HepG2 (cell line): ENCODE measurements around the gene AADAT. TPM values are rescaled to one million over a fixed set of nuclear protein-coding genes. Genes with fewer than 3 reads are reported as not detected.

Experiments used
- ARHGAP35 ChIP-seq: sonication (generic); formaldehyde crosslinking; IDR thresholded peaks from 2 replicates; pipeline ENCODE4 v1.9.0; 2022; ENCODE audit warnings: mild to moderate bottlenecking, inconsistent platforms, moderate library complexity, missing genetic modification reagents, borderline replicate concordance
- ATF1 ChIP-seq: IDR thresholded peaks from 2 replicates; pipeline ENCODE4 v1.6.1; 2016; ENCODE audit warnings: mild to moderate bottlenecking, control low read depth
- ATF7-NPFF ChIP-seq: sonication (generic); formaldehyde crosslinking; IDR thresholded peaks from 2 replicates; pipeline ENCODE4 v1.8.1; 2023; ENCODE audit warnings: mild to moderate bottlenecking, low read depth, missing genetic modification reagents, moderate library complexity
- CHD4 ChIP-seq: fragments of 200-600 bp; sonication (generic); IDR thresholded peaks from 2 replicates; pipeline ENCODE4 v1.7.0; 2017; ENCODE audit warnings: mild to moderate bottlenecking, low read length, borderline replicate concordance
- CREM ChIP-seq, 2 experiments: sonication (generic) in 1 of 2; formaldehyde crosslinking in 1 of 2; IDR thresholded peaks; 2 replicates each; pipeline versions ENCODE4 v1.4.0 to v1.6.1; 2016 to 2020; ENCODE audit warnings: antibody characterized with exemption in 1 of 2, mild to moderate bottlenecking in 1 of 2, missing genetic modification reagents in 1 of 2
- CSRNP1 ChIP-seq: sonication (generic); formaldehyde crosslinking; IDR thresholded peaks from 2 replicates; pipeline ENCODE4 v1.8.1; 2023; ENCODE audit warnings: mild to moderate bottlenecking, missing genetic modification reagents
- DMAP1 ChIP-seq: IDR thresholded peaks from 2 replicates; pipeline ENCODE4 v1.6.1; 2016
- HINFP ChIP-seq: sonication (generic); formaldehyde crosslinking; IDR thresholded peaks from 2 replicates; pipeline ENCODE4 v1.4.0; 2020; ENCODE audit warnings: low read depth, mild to moderate bottlenecking, missing genetic modification reagents
- HNRNPH1 ChIP-seq: fragments of 200-400 bp; formaldehyde crosslinking; optimal IDR thresholded peaks from 2 replicates; pipeline ENCODE3; 2017; ENCODE audit warnings: mild to moderate bottlenecking, low read depth, low read length
- MYC ChIP-seq: sonication (generic); formaldehyde crosslinking; IDR thresholded peaks from 2 replicates; pipeline ENCODE4 v1.9.0; 2021; ENCODE audit warnings: missing genetic modification reagents, borderline replicate concordance
- NFATC3 ChIP-seq: sonication (generic); formaldehyde crosslinking; IDR thresholded peaks from 2 replicates; pipeline ENCODE4 v1.5.1; 2020; ENCODE audit warnings: mild to moderate bottlenecking, missing genetic modification reagents
- NONO ChIP-seq, 2 experiments: fragments of 450-650 bp in 1 of 2; sonication (generic) in 1 of 2; formaldehyde crosslinking in 1 of 2; IDR thresholded peaks in 1 of 2; conservative IDR thresholded peaks in 1 of 2; 2 replicates each; pipeline versions ENCODE4 v1.6.1 to v1.8.0; 2017 to 2022; ENCODE audit warnings: mild to moderate bottlenecking in 1 of 2, missing genetic modification reagents in 1 of 2, moderate library complexity in 1 of 2
- NR1H2 ChIP-seq: sonication (generic); formaldehyde crosslinking; IDR thresholded peaks from 2 replicates; pipeline ENCODE4 v1.8.1; 2022; ENCODE audit warnings: low read depth, missing genetic modification reagents, borderline replicate concordance
- SALL1 ChIP-seq: sonication (generic); formaldehyde crosslinking; IDR thresholded peaks from 2 replicates; pipeline ENCODE4 v1.8.0; 2022; ENCODE audit warnings: mild to moderate bottlenecking, missing genetic modification reagents
- SKI ChIP-seq: fragments of 450-650 bp; IDR thresholded peaks from one replicate; pipeline ENCODE4 v1.6.1; 2018; ENCODE audit warnings: mild to moderate bottlenecking; ENCODE audit not compliant: partially characterized antibody
- ZEB1 ChIP-seq: IDR thresholded peaks from 2 replicates; pipeline ENCODE4 v1.6.1; 2012; ENCODE audit warnings: mild to moderate bottlenecking, low read depth, inconsistent platforms; ENCODE audit not compliant: insufficient replicate concordance
- ZFAT ChIP-seq: sonication (generic); formaldehyde crosslinking; conservative IDR thresholded peaks from 2 replicates; pipeline ENCODE4 v1.8.1; 2023; ENCODE audit warnings: missing genetic modification reagents, inconsistent platforms
- ZFP36L2 ChIP-seq: sonication (generic); formaldehyde crosslinking; IDR thresholded peaks from 2 replicates; pipeline ENCODE4 v1.4.0; 2020; ENCODE audit warnings: missing genetic modification reagents
- ZNF121 ChIP-seq: sonication (generic); formaldehyde crosslinking; IDR thresholded peaks from 2 replicates; pipeline ENCODE4 v1.5.0; 2020; ENCODE audit warnings: mild to moderate bottlenecking, missing genetic modification reagents
- ZNF431 ChIP-seq: sonication (generic); formaldehyde crosslinking; IDR thresholded peaks from 2 replicates; pipeline ENCODE4 v1.9.0; 2022; ENCODE audit warnings: missing genetic modification reagents, low read depth, mild to moderate bottlenecking, borderline replicate concordance
- ZNF549 ChIP-seq: sonication (generic); formaldehyde crosslinking; IDR thresholded peaks from 2 replicates; pipeline ENCODE4 v1.5.0; 2020; ENCODE audit warnings: missing genetic modification reagents
- ZNF562 ChIP-seq: sonication (generic); formaldehyde crosslinking; IDR thresholded peaks from 2 replicates; pipeline ENCODE4 v1.8.0; 2022; ENCODE audit warnings: missing genetic modification reagents, borderline replicate concordance
- ZNF660 ChIP-seq: sonication (generic); formaldehyde crosslinking; IDR thresholded peaks from 2 replicates; pipeline ENCODE4 v1.5.1; 2020; ENCODE audit warnings: mild to moderate bottlenecking, low read depth, missing genetic modification reagents, borderline replicate concordance
- ZNF713 ChIP-seq: sonication (generic); formaldehyde crosslinking; IDR thresholded peaks from 2 replicates; pipeline ENCODE4 v1.4.0; 2020; ENCODE audit warnings: mild to moderate bottlenecking, missing genetic modification reagents
- ZNF879 ChIP-seq: sonication (generic); formaldehyde crosslinking; IDR thresholded peaks from 2 replicates; pipeline ENCODE4 v1.8.1; 2023; ENCODE audit warnings: missing genetic modification reagents
- ZNF883 ChIP-seq: sonication (generic); formaldehyde crosslinking; IDR thresholded peaks from 2 replicates; pipeline ENCODE4 v1.5.1; 2020; ENCODE audit warnings: mild to moderate bottlenecking, missing genetic modification reagents; ENCODE audit errors: not compliant biosample characterization
- polyA plus RNA-seq, 8 experiments: library from polyadenylated mRNA; depleted of rRNA in 3 of 8; stranded (reverse) in 7 of 8; unstranded in 1 of 8; fragments of >200 nt; fragmentation: Illumina TruSeq in 4 of 8; extraction: Trizol in 4 of 8; gene quantifications; 2 replicates each; pipeline versions ENCODE4 v1.2.1 to v1.2.3, GENCODE V29; 2011 to 2016; ENCODE audit warnings: low read depth in 4 of 8, missing spikeins in 1 of 8, mixed read lengths in 1 of 8; ENCODE audit not compliant: insufficient read depth in 1 of 8
- total RNA-seq, 5 experiments: library from RNA; depleted of rRNA; stranded (reverse); fragments of >200 nt; fragmentation: Illumina TruSeq; extraction: Trizol; gene quantifications; 2 replicates each; pipeline ENCODE4 v1.2.3, GENCODE V29; 2016; ENCODE audit warnings: low read depth in 1 of 5

AADAT gene
- total and polyA plus RNA-seq, 2 of the 13 experiments (the other 11 are each of a cell fraction or from before 2014, with no cell fraction given) = 6.1 to 9.1 TPM

DNA sequence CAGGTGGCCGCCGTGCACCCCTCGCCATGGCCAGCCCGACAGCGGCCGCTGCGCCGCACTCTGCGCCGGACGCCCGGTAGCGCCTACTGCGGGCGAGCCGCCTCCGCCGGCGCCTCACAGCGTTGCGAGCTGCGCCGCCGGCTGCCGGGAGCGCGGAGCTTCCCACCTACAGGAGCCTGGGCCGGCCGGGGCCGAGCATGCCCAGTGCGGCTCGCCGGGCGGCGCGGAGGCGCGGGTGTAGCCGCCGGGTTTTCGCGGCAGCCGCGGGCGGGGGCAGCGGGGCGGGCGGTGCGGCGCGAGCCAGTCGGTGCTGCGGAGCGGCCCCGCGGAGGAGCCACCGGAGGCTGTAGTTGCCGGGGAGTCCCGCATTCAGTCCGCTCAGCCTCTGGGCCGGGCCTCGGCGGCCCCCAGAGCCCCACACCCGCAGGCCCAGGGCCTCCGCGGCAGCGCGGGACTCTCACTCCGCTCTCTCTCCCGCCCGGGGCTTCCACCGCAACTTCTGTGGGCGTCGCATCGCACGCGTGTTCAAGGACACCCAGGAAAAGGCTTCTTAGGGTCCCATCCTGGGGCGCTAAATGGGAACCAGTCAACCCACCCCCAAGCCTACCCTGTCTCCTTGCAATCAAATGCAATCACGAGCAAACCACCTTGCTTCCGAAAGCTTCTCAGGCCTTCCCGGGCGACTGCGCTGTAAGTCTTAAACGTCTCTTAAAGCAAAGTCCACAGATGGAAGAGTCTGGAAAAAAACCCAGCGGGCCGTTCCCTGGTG is 63.3 kb downstream of the AADAT start, which contains the start of gene MFAP3L (continued):
- TF ChIP-seq HINFP (CRISPR knock-in tag) (no peak), ZNF431 (CRISPR knock-in tag) (no peak; the same call in 1 of the 2 replicates), ATF7-NPFF (CRISPR knock-in tag) (peak; percentile 36; the same call in 1 of the 2 replicates), ZFP36L2 (CRISPR knock-in tag) (no peak), NR1H2 (no peak), ZFAT (CRISPR knock-in tag) (no peak), SKI (peak; percentile 91), CREM (IDR thresholded peaks at IDR 0.05) (no peak), CREM (CRISPR knock-in tag; IDR thresholded peaks at IDR 0.05) (no peak), CHD4 (no peak), ZNF883 (no peak), ZNF879 (no peak), ZNF121 (CRISPR knock-in tag) (no peak), ZEB1 (no peak), ZNF660 (no peak), ZNF549 (CRISPR knock-in tag) (no peak), ZNF713 (no peak), HNRNPH1 (no peak), CSRNP1 (no peak), DMAP1 (CRISPR knock-in tag) (0 out of 2 replicates have a peak, but pooled peaks have one; percentile 0), NONO (IDR thresholded peaks at IDR 0.05) (no peak), NONO (CRISPR knock-in tag; conservative IDR thresholded peaks at IDR 0.05) (no peak), MYC (CRISPR knock-in tag) (no peak), ARHGAP35 (CRISPR knock-in tag) (no peak), SALL1 (CRISPR knock-in tag) (no peak; the same call in 1 of the 2 replicates), NFATC3 (CRISPR knock-in tag) (no peak), ZNF562 (0 out of 2 replicates have a peak, but pooled peaks have one; percentile 52), ATF1 (CRISPR knock-in tag) (no peak)
